Chondrocyte (in vitro differentiated cells): ENCODE results near the gene VASH2. TPM values are rescaled to one million over a fixed set of nuclear protein-coding genes. Genes with fewer than 3 reads are reported as not detected.

Experiments
- DNase-seq: peaks from one replicate; pipeline ENCODE4 v3.0.0; 2021; ENCODE audit warnings: mixed read lengths, low spot score
- H3K27ac Mint-ChIP-seq: one replicate; pipeline ENCODE4 v1.8.0; 2021; ENCODE audit warnings: mild to moderate bottlenecking, moderate library complexity, mixed read lengths; ENCODE audit not compliant: unreplicated experiment
- H3K27me3 Mint-ChIP-seq: 2 replicates; pipeline ENCODE4 v1.8.0; 2021; ENCODE audit warnings: low read depth, mixed read lengths
- H3K36me3 Mint-ChIP-seq: 2 replicates; pipeline ENCODE4 v1.8.0; 2021; ENCODE audit warnings: low read depth, mixed read lengths
- H3K4me1 Mint-ChIP-seq: 2 replicates; pipeline ENCODE4 v1.8.0; 2021; ENCODE audit warnings: low read depth, mild to moderate bottlenecking, mixed read lengths
- H3K4me3 Mint-ChIP-seq: one replicate; pipeline ENCODE4 v1.8.0; 2021; ENCODE audit warnings: mild to moderate bottlenecking, moderate library complexity, mixed read lengths; ENCODE audit not compliant: unreplicated experiment
- H3K9me3 Mint-ChIP-seq: 2 replicates; pipeline ENCODE4 v1.8.0; 2021; ENCODE audit warnings: low read depth, mixed read lengths
- total RNA-seq: library from RNA; stranded (reverse); gene quantifications from 3 replicates; pipeline ENCODE4 v1.2.1, GENCODE V29; 2021
- TF ChIP-seq, protein P1 (sequence below): fragments of 200-600 bp; sonication (generic); IDR thresholded peaks from 2 replicates; pipeline ENCODE4 v1.5.0; 2021; ENCODE audit warnings: antibody characterized with exemption, mild to moderate bottlenecking, moderate library complexity

VASH2 gene
- total RNA-seq, 1 donor from 2014 or later: 2.3 TPM

DNA sequence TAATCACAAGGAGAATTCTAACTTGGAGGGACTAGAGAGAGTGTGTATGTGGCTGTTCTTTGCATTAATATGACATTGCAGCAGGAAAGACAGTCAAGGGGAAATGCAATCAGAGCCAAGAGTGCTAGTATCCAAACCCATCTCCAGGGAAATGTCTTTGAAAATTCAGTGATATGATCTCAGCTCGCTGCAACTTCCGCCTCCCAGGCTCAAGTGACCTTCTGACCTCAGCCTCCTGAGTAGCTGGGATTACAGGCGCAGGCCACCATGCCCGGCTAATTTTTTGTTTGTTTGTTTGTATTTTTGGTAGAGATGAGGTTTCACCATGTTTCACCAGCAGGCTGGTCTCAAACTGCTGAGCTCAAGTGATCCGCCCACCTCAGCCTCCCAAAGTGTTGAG, 16.3 kb downstream of the VASH2 start:
- no peaks in the 10 kb centered on the region for H3K9me3 Mint-ChIP-seq
- DNase-seq: no peak
- TF ChIP-seq, protein P1, sequence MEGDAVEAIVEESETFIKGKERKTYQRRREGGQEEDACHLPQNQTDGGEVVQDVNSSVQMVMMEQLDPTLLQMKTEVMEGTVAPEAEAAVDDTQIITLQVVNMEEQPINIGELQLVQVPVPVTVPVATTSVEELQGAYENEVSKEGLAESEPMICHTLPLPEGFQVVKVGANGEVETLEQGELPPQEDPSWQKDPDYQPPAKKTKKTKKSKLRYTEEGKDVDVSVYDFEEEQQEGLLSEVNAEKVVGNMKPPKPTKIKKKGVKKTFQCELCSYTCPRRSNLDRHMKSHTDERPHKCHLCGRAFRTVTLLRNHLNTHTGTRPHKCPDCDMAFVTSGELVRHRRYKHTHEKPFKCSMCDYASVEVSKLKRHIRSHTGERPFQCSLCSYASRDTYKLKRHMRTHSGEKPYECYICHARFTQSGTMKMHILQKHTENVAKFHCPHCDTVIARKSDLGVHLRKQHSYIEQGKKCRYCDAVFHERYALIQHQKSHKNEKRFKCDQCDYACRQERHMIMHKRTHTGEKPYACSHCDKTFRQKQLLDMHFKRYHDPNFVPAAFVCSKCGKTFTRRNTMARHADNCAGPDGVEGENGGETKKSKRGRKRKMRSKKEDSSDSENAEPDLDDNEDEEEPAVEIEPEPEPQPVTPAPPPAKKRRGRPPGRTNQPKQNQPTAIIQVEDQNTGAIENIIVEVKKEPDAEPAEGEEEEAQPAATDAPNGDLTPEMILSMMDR: no peak
- H3K27ac Mint-ChIP-seq: no peak overlapping the region
- H3K36me3 Mint-ChIP-seq: peaks cover 4% of the 10 kb centered on the region
- peaks cover 2% of the 10 kb centered on the region for H3K4me1 Mint-ChIP-seq
- H3K4me3 Mint-ChIP-seq: no peak overlapping the region
- H3K27me3 Mint-ChIP-seq: no peaks in the 10 kb centered on the region

DNA sequence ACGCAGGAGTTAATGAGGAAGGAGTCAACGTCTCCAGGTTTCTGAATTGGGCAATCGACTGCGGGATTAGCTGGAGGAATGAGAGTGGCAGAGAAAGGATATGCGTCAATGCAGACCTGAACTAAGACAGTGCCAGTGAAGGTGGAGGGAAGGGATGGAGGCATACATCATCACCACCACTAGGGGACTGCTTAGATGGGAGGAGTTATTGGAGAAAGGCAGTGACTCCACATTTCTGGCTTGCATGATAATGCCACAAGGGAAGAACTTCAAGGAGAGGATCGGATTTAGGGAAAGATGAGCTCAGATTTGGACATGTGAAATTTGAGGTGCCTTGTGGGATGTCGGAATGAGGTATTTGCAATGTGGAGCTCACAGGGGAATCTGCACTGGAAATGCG, 17.5 kb downstream of the VASH2 start:
- H3K36me3 Mint-ChIP-seq: no peaks in the 10 kb centered on the region
- TF ChIP-seq, protein P1: peak; percentile 66
- peaks cover 2% of the 10 kb centered on the region for H3K4me1 Mint-ChIP-seq
- no peak overlapping the region for H3K4me3 Mint-ChIP-seq
- no peaks in the 10 kb centered on the region for H3K27me3 Mint-ChIP-seq
- no peak for DNase-seq
- no peaks in the 10 kb centered on the region for H3K9me3 Mint-ChIP-seq
- no peak overlapping the region for H3K27ac Mint-ChIP-seq

DNA sequence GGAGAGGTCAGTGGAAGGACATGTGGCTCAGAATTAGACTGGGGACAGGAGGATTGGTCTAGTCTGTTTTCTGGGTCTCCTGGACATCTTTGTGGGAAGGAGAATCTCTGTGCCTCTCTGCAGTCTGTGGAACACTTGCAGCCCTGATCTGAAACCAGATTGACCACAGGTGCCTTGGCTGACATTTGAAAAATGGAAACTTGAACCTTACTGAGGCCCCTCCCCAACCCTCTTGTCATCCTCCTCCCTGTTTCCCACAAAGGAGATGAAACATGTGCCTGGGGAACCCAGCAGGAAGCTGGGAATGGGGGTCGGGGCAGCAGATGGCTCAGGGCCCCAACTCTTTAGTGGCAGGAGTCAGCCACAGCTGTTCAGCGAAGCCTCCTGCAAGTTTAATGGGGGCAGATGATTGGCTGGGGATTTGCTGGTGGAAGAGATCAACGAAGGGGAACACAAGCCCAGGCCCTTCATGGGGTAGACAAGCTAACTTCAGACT, 18.1 kb downstream of the VASH2 start:
- DNase-seq: no peak
- no peak overlapping the region for H3K27ac Mint-ChIP-seq
- H3K4me3 Mint-ChIP-seq: no peak overlapping the region
- H3K4me1 Mint-ChIP-seq: peaks cover 2% of the 10 kb centered on the region
- H3K9me3 Mint-ChIP-seq: no peaks in the 10 kb centered on the region
- TF ChIP-seq, protein P1: no peak
- H3K27me3 Mint-ChIP-seq: no peaks in the 10 kb centered on the region
- no peaks in the 10 kb centered on the region for H3K36me3 Mint-ChIP-seq

DNA sequence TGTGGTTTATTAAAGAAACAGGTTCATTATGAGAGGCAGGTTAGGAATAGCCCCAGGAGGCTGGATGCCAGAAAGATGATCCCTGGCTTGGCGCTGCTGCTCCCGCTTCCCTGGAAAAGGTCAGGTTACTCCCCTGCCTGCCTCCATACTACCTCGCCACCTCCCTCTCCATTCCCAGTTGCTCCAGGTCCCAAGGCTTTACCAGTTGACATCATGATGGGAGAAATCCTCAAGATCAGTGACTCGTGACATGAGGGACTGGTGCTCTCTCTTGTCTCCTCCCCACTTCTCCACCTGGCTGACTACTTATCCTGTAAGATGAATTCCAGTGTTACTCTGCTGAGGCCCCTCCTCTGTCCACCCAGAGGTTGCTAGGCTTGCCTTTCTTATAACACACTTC, 19.7 kb downstream of the VASH2 start:
- peaks cover 2% of the 10 kb centered on the region for H3K4me1 Mint-ChIP-seq
- H3K27ac Mint-ChIP-seq: no peak overlapping the region
- H3K4me3 Mint-ChIP-seq: no peak overlapping the region
- no peaks in the 10 kb centered on the region for H3K36me3 Mint-ChIP-seq
- no peaks in the 10 kb centered on the region for H3K9me3 Mint-ChIP-seq
- TF ChIP-seq, protein P1: no peak
- no peaks in the 10 kb centered on the region for H3K27me3 Mint-ChIP-seq
- no peak for DNase-seq

DNA sequence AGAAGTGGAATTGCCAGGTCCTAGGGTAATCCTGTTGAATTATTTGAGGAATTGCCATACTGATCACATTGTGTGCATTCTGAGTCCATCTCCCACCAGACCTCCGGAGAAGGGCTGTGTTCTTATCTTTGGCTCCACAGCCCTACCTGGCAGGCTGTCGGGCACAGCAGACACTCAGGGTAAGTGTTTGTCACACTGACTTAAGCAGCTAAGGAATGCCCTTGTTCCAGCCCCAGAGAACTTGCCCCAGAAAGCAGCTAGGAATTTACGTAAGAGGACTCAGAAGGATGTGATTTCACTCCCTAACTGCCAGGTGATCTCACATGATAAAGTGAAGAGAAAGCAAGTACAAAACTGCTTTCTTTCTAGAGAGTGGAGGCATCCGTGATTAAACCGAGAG, 21.0 kb downstream of the VASH2 start:
- no peaks in the 10 kb centered on the region for H3K9me3 Mint-ChIP-seq
- H3K27ac Mint-ChIP-seq: no peak overlapping the region
- no peak overlapping the region for H3K4me3 Mint-ChIP-seq
- H3K4me1 Mint-ChIP-seq: peaks cover 2% of the 10 kb centered on the region
- peaks cover 3% of the 10 kb centered on the region for H3K36me3 Mint-ChIP-seq
- TF ChIP-seq, protein P1: no peak
- H3K27me3 Mint-ChIP-seq: no peaks in the 10 kb centered on the region
- DNase-seq: no peak
